ENCODE results near the gene MPP4. TPM values are rescaled to one million over a fixed set of nuclear protein-coding genes. Genes with fewer than 3 reads are reported as not detected.

Gene MPP4
- total and polyA plus RNA-seq, 7 donors, result 0.06 to 0.36 TPM; not detected in 5

GRCh38 chr2:201649442-201649841 lies 49.0 kb downstream of the MPP4 start:
- no peaks in the 10 kb centered on the region for H3K36me3 ChIP-seq
- no peak overlapping the region for H3K4me3 ChIP-seq
- TF ChIP-seq CTCF (IDR thresholded peaks at IDR 0.05) (no peak), POLR2AphosphoS5 (IDR thresholded peaks at IDR 0.05) (no peak)
- WGBS, 2 donors, result 75 to 90% methylated on average over 2 of the region's 2 CpGs
- H3K4me1 ChIP-seq, result peaks cover 0 to 6% (median 2%) of the 10 kb centered on the region in 4 donors
- H3K27me3 ChIP-seq, result no peaks in the 10 kb centered on the region
- intact Hi-C loops (cut with DNase I), result loop anchor here (10.0 kb wide), 2 partner anchors 385 to 785 kb away; partner anchors contain the start of genes CLK1 and FZD7
- H3K27ac ChIP-seq, result no peak overlapping the region
- H3K9me3 ChIP-seq, result no peaks in the 10 kb centered on the region
- no peak for DNase-seq

GRCh38 chr2:201647431-201647830 lies 51.0 kb downstream of the MPP4 start:
- Histone ChIP-seq H3K9me3 (no peaks in the 10 kb centered on the region), H3K4me1 (peaks cover 0 to 17% (median 11%) of the 10 kb centered on the region in 4 donors), H3K36me3 (no peaks in the 10 kb centered on the region), H3K4me3 (no peak overlapping the region), H3K27ac (no peak overlapping the region), H3K27me3 (no peaks in the 10 kb centered on the region)
- WGBS, 2 donors, result 89 to 93% methylated on average over 5 of the region's 5 CpGs
- DNase-seq, result no peak
- no peak for TF ChIP-seq POLR2AphosphoS5 (IDR thresholded peaks at IDR 0.05)
- TF ChIP-seq POLR2A (IDR thresholded peaks at IDR 0.05), result no peak
- no peak for TF ChIP-seq CTCF (IDR thresholded peaks at IDR 0.05)
- TF ChIP-seq EP300 (IDR thresholded peaks at IDR 0.05), result no peak
- intact Hi-C loops (cut with DNase I), result loop anchor here (10.0 kb wide), 2 partner anchors 387 to 783 kb away; partner anchors contain the start of genes CLK1 and FZD7

GRCh38 chr2:201644001-201644400 lies 54.4 kb downstream of the MPP4 start:
- intact Hi-C loops (cut with DNase I), result loop anchor here (5.0 to 10.0 kb wide), 4 partner anchors 138 to 779 kb away; partner anchors contain the start of genes ALS2, CLK1, FZD7 and STRADB
- Histone ChIP-seq H3K36me3 (no peaks in the 10 kb centered on the region), H3K4me1 (peaks cover 0 to 20% (median 18%) of the 10 kb centered on the region in 4 donors), H3K27ac (peak overlapping the region; percentile 93 to 96 (median 94)), H3K9me3 (no peaks in the 10 kb centered on the region), H3K27me3 (no peaks in the 10 kb centered on the region), H3K4me3 (peak overlapping the region in 3 of 4 donors; percentile 71 to 80 (median 72))
- 67 to 73% methylated on average over 8 of the region's 8 CpGs for WGBS, 2 donors
- DNase-seq, result peak; percentile 83
- TF ChIP-seq POLR2AphosphoS5 (IDR thresholded peaks at IDR 0.05), result peak; percentile 44 to 64 (median 50)
- no peak for TF ChIP-seq CTCF (IDR thresholded peaks at IDR 0.05)
- TF ChIP-seq EP300 (IDR thresholded peaks at IDR 0.05), result peak in 1 of 4 donors; percentile 26
- TF ChIP-seq POLR2A (IDR thresholded peaks at IDR 0.05), result peak in 1 of 2 donors; percentile 14

- intact Hi-C loops (cut with DNase I), result loop anchor here (5.0 to 10.0 kb wide), 4 partner anchors 139 to 779 kb away; partner anchors contain the start of genes ALS2, CLK1, FZD7 and STRADB
- peak within 1 kb of the TSS; percentile 71 to 84 (median 76) for H3K4me3 ChIP-seq
- peak within 1 kb of the TSS; percentile 93 to 96 (median 94) for H3K27ac ChIP-seq
- peaks cover 0 to 20% (median 18%) of the 10 kb centered on the region in 4 donors for H3K4me1 ChIP-seq
- no peaks in the 10 kb centered on the region for H3K36me3 ChIP-seq
- H3K27me3 ChIP-seq, result no peaks in the 10 kb centered on the region
- no peaks in the 10 kb centered on the region for H3K9me3 ChIP-seq
- no peak for TF ChIP-seq EP300 (IDR thresholded peaks at IDR 0.05)
- no peak for TF ChIP-seq CTCF (IDR thresholded peaks at IDR 0.05)
- no peak for TF ChIP-seq POLR2A (IDR thresholded peaks at IDR 0.05)
- no peak for TF ChIP-seq POLR2AphosphoS5 (IDR thresholded peaks at IDR 0.05)
- no peak for DNase-seq
- WGBS, 2 donors, result 1% methylated on average over 41 of the region's 41 CpGs
Measured at GRCh38 chr2:201643216-201643890, 55.1 kb downstream of the MPP4 start, which contains the start of gene TMEM237. TSS of gene TMEM237 (minus strand) at chr2:201643503. CDS start at chr2:201643400, 103 bp downstream.
